Neural progenitor cell (in vitro differentiated cells): ENCODE data around the gene UBAP2L.

Experiments used
- CTCF ChIP-seq: fragments of 200-600 bp; sonication (generic); IDR thresholded peaks from 2 replicates; pipeline ENCODE4 v1.5.1; 2017; ENCODE audit warnings: antibody characterized with exemption, mild to moderate bottlenecking
- EZH2 ChIP-seq: fragments of 200-600 bp; sonication (generic); IDR thresholded peaks from 2 replicates; pipeline ENCODE4 v1.6.1; 2017; ENCODE audit warnings: antibody characterized with exemption, mild to moderate bottlenecking, moderate library complexity

GRCh38 chr1:154239491-154239890 lies 18.7 kb downstream of the UBAP2L start:
- TF ChIP-seq CTCF (no peak), EZH2 (no peak)
